Mucosa of descending colon (tissue), 3 donors: Measurements from ENCODE around the gene NDUFV1. TPM values are rescaled to one million over a fixed set of nuclear protein-coding genes. Genes with fewer than 3 reads are reported as not detected.
"Not testable (repeated sequence)": the region's sequence is repeated elsewhere in the genome, so short reads cannot be mapped to it uniquely, and the experiment has no call there.

Source experiments
- ATAC-seq: fragments of 200-7000 bp; cut with Tn5 transposase; one replicate; pipeline ENCODE4 v1.9.1; 2020; ENCODE audit warnings: mild to moderate bottlenecking, moderate library complexity
- DNase-seq, 3 donors: peaks; one replicate each; pipeline ENCODE4 v3.0.0-alpha.2; 2020
- H3K36me3 ChIP-seq: fragments of 200-600 bp; one replicate; pipeline ENCODE4 v1.8.0; 2021; ENCODE audit warnings: low read depth, mild to moderate bottlenecking
- H3K4me1 ChIP-seq: fragments of 200-600 bp; one replicate; pipeline ENCODE4 v1.8.0; 2021; ENCODE audit warnings: low read depth, mild to moderate bottlenecking
- H3K4me3 ChIP-seq: fragments of 200-600 bp; one replicate; pipeline ENCODE4 v1.8.0; 2021; ENCODE audit warnings: mild to moderate bottlenecking
- H3K9me3 ChIP-seq: fragments of 200-600 bp; one replicate; pipeline ENCODE4 v1.8.0; 2021; ENCODE audit warnings: mild to moderate bottlenecking
- intact Hi-C, 2 donors: fragments of 100-400 bp; cut with DNase I in 1 of 2; cut with micrococcal nuclease in 1 of 2; formaldehyde crosslinking; loops; one replicate each; pipeline versions ENCODE4 v1.11.0 to v1.11.1; 2022; cut with DNase I, micrococcal nuclease
- total RNA-seq, 3 donors: library from RNA; stranded (reverse); fragmentation: NEBNext Ultra II Directional in 2 of 3; extraction: Animal tissue kit (Norgen Biotek cat#: 25700) in 2 of 3; gene quantifications; one replicate each; pipeline versions ENCODE4 v1.2.1 to v1.2.4, GENCODE V29; 2021 to 2023
- TF ChIP-seq, protein P1 (sequence below): fragments of 200-600 bp; IDR thresholded peaks from one replicate; pipeline ENCODE4 v1.8.0; 2022; ENCODE audit warnings: antibody characterized with exemption, mild to moderate bottlenecking
- donor health status: DM: no; HTN: no; CAD: no; lungs with moderate emphysema.
- donor health status: DM: no; HTN: no; CAD: no.
- donor health status: DM: no; HTN: yes; CAD: no.

Gene NDUFV1
- total RNA-seq, 3 donors from 2014 or later, result 248 to 349 (median 311) TPM

DNA sequence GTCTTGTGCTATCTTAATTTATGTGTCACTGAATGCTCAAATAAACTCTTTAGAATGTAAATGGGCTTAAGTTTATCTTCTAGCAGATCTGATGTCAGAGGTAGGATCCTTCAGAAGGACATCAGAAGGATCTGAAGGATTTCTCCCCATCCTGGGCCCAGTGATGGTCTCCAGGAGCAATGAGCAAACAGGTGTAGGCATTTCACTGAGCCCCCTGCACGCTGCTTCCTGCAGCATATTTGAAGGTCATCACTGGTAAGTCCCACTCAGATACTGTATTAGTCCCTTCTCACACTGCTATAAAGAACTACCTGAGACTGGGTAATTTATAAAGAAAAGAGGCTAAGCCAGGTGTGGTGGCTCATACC, 18.6 kb upstream of the NDUFV1 start:
- TF ChIP-seq, protein P1, sequence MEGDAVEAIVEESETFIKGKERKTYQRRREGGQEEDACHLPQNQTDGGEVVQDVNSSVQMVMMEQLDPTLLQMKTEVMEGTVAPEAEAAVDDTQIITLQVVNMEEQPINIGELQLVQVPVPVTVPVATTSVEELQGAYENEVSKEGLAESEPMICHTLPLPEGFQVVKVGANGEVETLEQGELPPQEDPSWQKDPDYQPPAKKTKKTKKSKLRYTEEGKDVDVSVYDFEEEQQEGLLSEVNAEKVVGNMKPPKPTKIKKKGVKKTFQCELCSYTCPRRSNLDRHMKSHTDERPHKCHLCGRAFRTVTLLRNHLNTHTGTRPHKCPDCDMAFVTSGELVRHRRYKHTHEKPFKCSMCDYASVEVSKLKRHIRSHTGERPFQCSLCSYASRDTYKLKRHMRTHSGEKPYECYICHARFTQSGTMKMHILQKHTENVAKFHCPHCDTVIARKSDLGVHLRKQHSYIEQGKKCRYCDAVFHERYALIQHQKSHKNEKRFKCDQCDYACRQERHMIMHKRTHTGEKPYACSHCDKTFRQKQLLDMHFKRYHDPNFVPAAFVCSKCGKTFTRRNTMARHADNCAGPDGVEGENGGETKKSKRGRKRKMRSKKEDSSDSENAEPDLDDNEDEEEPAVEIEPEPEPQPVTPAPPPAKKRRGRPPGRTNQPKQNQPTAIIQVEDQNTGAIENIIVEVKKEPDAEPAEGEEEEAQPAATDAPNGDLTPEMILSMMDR, result no peak
- H3K4me1 ChIP-seq, result no peaks in the 10 kb centered on the region
- H3K4me3 ChIP-seq, result no peak overlapping the region
- ATAC-seq (no peak), DNase-seq (no peak)
- H3K36me3 ChIP-seq, result no peaks in the 10 kb centered on the region
- intact Hi-C loops, result no loop called here
- H3K9me3 ChIP-seq, result no peaks in the 10 kb centered on the region

DNA sequence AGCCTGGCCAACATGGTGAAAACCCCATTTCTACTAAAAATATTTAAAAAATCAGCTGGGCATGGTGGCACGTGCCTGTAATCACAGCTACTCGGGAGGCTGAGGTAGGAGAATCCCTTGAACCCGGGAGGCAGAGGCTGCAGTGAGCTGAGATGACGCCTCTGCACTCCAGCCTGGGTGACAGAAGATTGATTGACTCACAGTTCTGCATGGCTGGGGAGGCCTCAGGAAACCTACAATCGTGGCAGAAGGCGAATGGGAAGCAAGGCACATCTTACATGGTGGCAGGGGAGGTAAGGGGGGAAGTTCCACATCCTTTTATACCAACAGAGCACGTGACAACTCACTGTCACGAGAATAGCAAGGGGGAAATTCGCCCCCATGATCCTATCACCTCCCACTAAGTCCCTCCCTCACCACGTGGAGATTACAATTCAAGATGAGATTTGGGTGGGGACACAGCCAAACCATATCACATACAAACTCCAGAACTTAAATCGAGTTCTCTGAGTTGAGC, 17.8 kb upstream of the NDUFV1 start:
- ATAC-seq, H3K9me3 ChIP-seq, DNase-seq, H3K4me1 ChIP-seq, H3K36me3 ChIP-seq, H3K4me3 ChIP-seq, intact Hi-C loops: not testable (repeated sequence)

- Histone ChIP-seq H3K36me3 (no peaks in the 10 kb centered on the region), H3K4me3 (no peak overlapping the region), H3K9me3 (no peaks in the 10 kb centered on the region), H3K4me1 (no peaks in the 10 kb centered on the region)
- DNase-seq (no peak), ATAC-seq (no peak)
- TF ChIP-seq, protein P1, result no peak
- intact Hi-C loops, result no loop called here
Measured at GRCh38 chr11:67592880-67593564, 13.7 kb upstream of the NDUFV1 start.

DNA sequence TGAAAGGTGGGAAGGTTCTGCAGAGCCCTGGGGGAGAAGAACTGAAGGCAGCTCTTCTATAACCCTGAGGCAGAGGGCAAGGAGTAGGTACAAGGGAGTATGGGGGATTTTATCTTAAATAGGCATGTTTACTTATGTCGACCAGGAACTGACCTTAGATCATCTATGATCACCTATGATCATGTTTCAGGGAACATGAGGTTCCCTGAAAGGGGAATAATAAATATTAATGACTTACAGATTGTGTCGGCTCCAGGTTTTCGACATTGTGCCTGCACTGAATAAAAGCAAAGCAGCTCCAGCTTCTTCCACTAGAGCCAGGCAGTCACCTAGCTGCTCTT, 13.2 kb upstream of the NDUFV1 start:
- Histone ChIP-seq H3K9me3 (no peaks in the 10 kb centered on the region), H3K36me3 (no peaks in the 10 kb centered on the region), H3K4me1 (no peaks in the 10 kb centered on the region), H3K4me3 (no peak overlapping the region)
- intact Hi-C loops, result no loop called here
- no peak for DNase-seq
- ATAC-seq, result no peak
- TF ChIP-seq, protein P1, result no peak

- H3K4me3 ChIP-seq, result no peak overlapping the region
- H3K4me1 ChIP-seq, result no peaks in the 10 kb centered on the region
- H3K9me3 ChIP-seq, result no peaks in the 10 kb centered on the region
- no peak for DNase-seq
- ATAC-seq, result no peak
- TF ChIP-seq, protein P1, result no peak
- H3K36me3 ChIP-seq, result no peaks in the 10 kb centered on the region
- intact Hi-C loops, result no loop called here
Measured at GRCh38 chr11:67594480-67594879, 12.3 kb upstream of the NDUFV1 start.

DNA sequence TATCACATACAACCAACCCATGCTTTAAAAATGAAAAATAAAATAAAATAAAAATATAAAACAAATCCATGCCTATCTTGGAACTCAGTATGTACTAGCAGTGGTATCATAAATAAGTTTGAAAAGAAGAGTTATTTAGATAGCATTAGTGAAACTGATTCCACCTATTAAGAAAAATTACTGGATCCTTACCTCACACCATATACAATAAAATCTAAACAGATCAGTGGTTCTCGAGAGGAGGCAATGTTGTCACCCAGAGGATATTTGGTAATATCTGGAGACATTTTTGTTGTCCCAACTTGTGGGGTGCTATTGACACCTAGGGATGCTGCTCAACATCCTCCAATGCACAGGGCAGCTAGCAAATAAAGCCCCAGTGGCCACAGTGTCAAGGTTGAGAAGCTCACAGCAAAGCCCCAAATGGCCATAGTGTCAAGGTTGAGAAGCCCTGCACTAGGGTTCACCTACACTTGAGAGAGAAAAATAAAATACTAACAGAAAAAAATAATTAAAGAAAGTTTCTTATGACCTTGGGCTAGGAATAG, 9.9 kb upstream of the NDUFV1 start:
- TF ChIP-seq, protein P1, result no peak
- intact Hi-C loops, result no loop called here
- Histone ChIP-seq H3K9me3 (no peaks in the 10 kb centered on the region), H3K4me1 (no peaks in the 10 kb centered on the region), H3K36me3 (no peaks in the 10 kb centered on the region), H3K4me3 (no peak overlapping the region)
- no peak for ATAC-seq
- no peak for DNase-seq

GRCh38 chr11:67597458-67597857, 9.3 kb upstream of the NDUFV1 start:
- H3K4me1 ChIP-seq, ATAC-seq, H3K36me3 ChIP-seq, H3K9me3 ChIP-seq, DNase-seq, H3K4me3 ChIP-seq, intact Hi-C loops: not testable (repeated sequence)

GRCh38 chr11:67597963-67598362, 8.8 kb upstream of the NDUFV1 start:
- H3K4me3 ChIP-seq, ATAC-seq, intact Hi-C loops, DNase-seq, H3K4me1 ChIP-seq, H3K36me3 ChIP-seq, H3K9me3 ChIP-seq: not testable (repeated sequence)
